ENCODE results near the gene TSPAN14. TPM values are rescaled to one million over a fixed set of nuclear protein-coding genes. Genes with fewer than 3 reads are reported as not detected.

The TSPAN14 gene
- total RNA-seq, 4 donors from 2014 or later = 17.9 to 50.5 (median 38.4) TPM

DNA sequence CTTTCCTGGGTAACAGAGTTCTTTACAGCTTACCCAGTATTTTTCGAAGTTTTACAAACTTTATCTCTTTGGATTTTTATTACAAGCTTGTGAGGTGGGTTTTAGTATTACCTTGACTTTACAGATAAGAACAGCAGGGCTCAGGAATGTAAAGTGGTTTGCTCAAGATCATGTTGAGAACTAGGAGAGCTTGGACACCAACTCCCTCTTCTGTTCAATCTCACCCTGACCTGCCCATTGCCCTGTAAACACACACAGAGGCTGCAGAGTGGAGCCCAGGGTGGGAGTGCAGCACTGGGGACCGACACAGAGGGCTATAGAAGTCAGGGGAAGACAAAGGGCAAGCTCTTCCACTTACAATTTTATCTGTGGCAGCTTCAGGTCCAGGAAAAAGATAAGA lies 4.6 kb upstream of the TSPAN14 start:
- no peaks in the 10 kb centered on the region for H3K36me3 ChIP-seq
- WGBS = 90% methylated on average over 2 of the region's 2 CpGs
- intact Hi-C loops (cut with DNase I) = no loop called here
- no peaks in the 10 kb centered on the region for H3K27me3 ChIP-seq
- H3K27ac ChIP-seq (replicated peaks in 1 of 4) = no peak overlapping the region
- H3K9me3 ChIP-seq = no peaks in the 10 kb centered on the region
- no peak for DNase-seq (ENCODE audit: extremely low spot score)
- no peak overlapping the region for H3K4me3 ChIP-seq
- TF ChIP-seq POLR2A (IDR thresholded peaks at IDR 0.05; ENCODE audit: low read depth) = no peak
- no peak for TF ChIP-seq POLR2AphosphoS5 (IDR thresholded peaks at IDR 0.05)
- TF ChIP-seq, protein P1, sequence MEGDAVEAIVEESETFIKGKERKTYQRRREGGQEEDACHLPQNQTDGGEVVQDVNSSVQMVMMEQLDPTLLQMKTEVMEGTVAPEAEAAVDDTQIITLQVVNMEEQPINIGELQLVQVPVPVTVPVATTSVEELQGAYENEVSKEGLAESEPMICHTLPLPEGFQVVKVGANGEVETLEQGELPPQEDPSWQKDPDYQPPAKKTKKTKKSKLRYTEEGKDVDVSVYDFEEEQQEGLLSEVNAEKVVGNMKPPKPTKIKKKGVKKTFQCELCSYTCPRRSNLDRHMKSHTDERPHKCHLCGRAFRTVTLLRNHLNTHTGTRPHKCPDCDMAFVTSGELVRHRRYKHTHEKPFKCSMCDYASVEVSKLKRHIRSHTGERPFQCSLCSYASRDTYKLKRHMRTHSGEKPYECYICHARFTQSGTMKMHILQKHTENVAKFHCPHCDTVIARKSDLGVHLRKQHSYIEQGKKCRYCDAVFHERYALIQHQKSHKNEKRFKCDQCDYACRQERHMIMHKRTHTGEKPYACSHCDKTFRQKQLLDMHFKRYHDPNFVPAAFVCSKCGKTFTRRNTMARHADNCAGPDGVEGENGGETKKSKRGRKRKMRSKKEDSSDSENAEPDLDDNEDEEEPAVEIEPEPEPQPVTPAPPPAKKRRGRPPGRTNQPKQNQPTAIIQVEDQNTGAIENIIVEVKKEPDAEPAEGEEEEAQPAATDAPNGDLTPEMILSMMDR (IDR thresholded peaks at IDR 0.05) = no peak
- no peak for TF ChIP-seq EP300 (IDR thresholded peaks at IDR 0.05)
- peaks cover 7 to 21% (median 13%) of the 10 kb centered on the region in 4 donors for H3K4me1 ChIP-seq

DNA sequence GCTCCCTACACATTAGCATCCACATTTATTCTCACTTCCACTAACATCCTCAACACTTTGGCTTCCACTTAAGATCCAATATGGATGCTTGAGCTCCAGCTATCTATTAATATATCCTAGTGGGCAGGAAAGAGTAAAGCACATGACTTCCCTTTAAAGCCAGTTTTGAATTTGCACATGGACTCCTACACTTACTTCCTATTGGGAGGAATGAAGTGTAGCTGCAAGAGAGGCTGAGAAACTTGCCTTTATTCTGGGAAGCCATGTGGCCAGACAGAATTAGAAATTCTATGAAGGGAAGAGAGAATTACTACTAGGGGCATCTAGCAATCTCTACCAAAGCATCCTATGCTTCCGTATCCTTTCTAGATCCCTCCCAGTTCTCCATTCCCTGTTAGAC lies 3.0 kb upstream of the TSPAN14 start:
- intact Hi-C loops (cut with DNase I) = no loop called here
- no peak for DNase-seq (ENCODE audit: extremely low spot score)
- Histone ChIP-seq H3K4me1 (peaks cover 16 to 26% (median 21%) of the 10 kb centered on the region in 4 donors), H3K9me3 (no peaks in the 10 kb centered on the region), H3K4me3 (no peak overlapping the region), H3K27me3 (no peaks in the 10 kb centered on the region), H3K27ac (replicated peaks in 1 of 4) (no peak overlapping the region), H3K36me3 (no peaks in the 10 kb centered on the region)
- 100% methylated on average over 1 of the region's 1 CpG for WGBS
- no peak for TF ChIP-seq POLR2AphosphoS5 (IDR thresholded peaks at IDR 0.05)
- no peak for TF ChIP-seq POLR2A (IDR thresholded peaks at IDR 0.05; ENCODE audit: low read depth)
- TF ChIP-seq EP300 (IDR thresholded peaks at IDR 0.05) = no peak
- TF ChIP-seq, protein P1 (IDR thresholded peaks at IDR 0.05) = no peak

DNA sequence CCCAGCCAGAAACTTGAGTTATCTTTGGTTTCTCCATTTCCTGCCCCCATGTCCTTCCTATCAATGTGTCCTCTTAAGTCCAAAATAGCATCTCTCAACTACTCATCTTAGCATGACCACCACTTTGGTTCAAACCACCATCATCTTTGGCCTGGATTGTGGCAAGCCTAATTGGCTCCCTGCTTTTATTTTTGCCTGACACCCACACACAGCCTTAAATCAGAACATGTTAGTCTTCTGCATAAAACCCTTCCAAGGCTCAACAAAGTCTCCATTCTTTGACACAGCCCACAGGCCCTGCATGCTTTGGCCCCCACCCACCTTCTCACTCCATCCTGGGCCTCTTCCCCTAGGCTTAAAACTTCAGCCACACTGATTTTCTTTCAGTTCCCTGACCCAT lies 2.0 kb upstream of the TSPAN14 start:
- Histone ChIP-seq H3K4me3 (no peak overlapping the region), H3K27ac (replicated peaks in 1 of 4) (peak overlapping the region in 2 of 4 donors; percentile 16 to 91), H3K36me3 (no peaks in the 10 kb centered on the region), H3K9me3 (no peaks in the 10 kb centered on the region), H3K27me3 (no peaks in the 10 kb centered on the region), H3K4me1 (peaks cover 22 to 35% (median 29%) of the 10 kb centered on the region in 4 donors)
- intact Hi-C loops (cut with DNase I) = no loop called here
- no peak for DNase-seq (ENCODE audit: extremely low spot score)
- TF ChIP-seq POLR2A (IDR thresholded peaks at IDR 0.05; ENCODE audit: low read depth) = no peak

DNA sequence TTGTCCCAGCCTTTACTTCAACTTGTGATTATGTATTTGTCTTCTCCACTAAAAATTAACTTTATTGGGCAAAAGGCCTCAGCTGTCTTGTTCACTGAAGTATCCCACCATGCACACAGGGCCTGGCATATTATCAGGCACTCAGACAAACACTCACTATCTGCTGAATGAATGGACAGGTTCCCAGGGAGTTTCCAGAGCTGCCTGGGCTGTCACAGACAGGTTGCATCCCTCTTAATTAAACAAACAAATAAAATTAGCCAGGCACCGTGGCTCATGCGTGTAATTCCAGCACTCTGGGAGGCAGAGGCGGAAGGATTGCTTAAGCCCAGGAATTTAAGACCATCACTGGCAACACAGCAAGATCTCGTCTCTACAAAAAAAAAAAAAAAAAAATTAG lies 1.5 kb upstream of the TSPAN14 start:
- H3K4me3 ChIP-seq = no peak overlapping the region
- H3K27ac ChIP-seq (replicated peaks in 1 of 4) = peak overlapping the region in 2 of 4 donors; percentile 88 to 91
- no peaks in the 10 kb centered on the region for H3K36me3 ChIP-seq
- 88% methylated on average over 4 of the region's 4 CpGs for WGBS
- H3K27me3 ChIP-seq = no peaks in the 10 kb centered on the region
- no peak for DNase-seq (ENCODE audit: extremely low spot score)
- intact Hi-C loops (cut with DNase I) = no loop called here
- no peaks in the 10 kb centered on the region for H3K9me3 ChIP-seq
- TF ChIP-seq POLR2AphosphoS5 (IDR thresholded peaks at IDR 0.05) = no peak
- TF ChIP-seq, protein P1 (IDR thresholded peaks at IDR 0.05) = no peak
- TF ChIP-seq EP300 (IDR thresholded peaks at IDR 0.05) = no peak
- no peak for TF ChIP-seq POLR2A (IDR thresholded peaks at IDR 0.05; ENCODE audit: low read depth)
- peaks cover 28 to 40% (median 34%) of the 10 kb centered on the region in 4 donors for H3K4me1 ChIP-seq

DNA sequence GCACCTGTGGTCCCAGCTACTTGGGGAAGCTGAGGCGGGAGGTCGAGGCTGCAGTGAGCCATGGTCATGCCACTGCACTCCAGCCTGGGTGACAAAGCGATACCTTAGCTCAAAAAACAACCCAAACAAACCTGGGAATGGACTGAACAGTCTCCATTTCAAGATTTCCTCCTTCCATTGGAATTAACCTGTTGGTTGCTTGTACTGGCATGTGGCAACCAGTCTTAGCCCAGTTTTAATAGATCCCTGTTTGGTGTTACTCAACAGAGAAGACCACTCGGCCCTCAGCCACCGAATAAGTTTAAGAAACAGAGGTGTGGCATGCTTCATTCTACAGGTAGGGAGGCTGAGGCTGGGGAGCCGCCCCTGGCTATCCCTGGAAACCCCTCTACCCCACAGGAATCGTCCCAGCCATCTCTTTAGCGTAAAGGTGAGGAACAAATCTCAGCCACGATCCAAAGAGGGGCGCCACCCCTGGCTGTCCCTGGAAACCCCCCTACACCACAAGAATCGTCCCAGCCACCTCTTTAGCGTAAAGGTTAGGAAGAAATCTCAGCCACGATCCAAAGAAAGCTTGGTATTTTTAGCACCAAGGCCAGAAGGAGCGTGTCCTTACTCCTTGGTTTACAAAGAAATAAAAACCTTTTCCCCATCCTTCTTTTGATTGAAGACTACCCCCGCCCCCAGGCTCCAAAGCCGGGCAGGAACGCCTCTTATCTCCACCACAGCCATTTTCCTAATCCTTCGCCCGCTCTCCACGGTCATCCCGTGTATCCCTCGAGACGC lies 861 bp upstream of the TSPAN14 start:
- H3K4me3 ChIP-seq = peak overlapping the region; percentile 42 to 99 (median 68)
- TF ChIP-seq POLR2AphosphoS5 (IDR thresholded peaks at IDR 0.05) (no peak), POLR2A (IDR thresholded peaks at IDR 0.05; ENCODE audit: low read depth) (no peak), EP300 (IDR thresholded peaks at IDR 0.05) (no peak)
- TF ChIP-seq, protein P1 (IDR thresholded peaks at IDR 0.05) = no peak
- WGBS = 27% methylated on average over 23 of the region's 23 CpGs
- intact Hi-C loops (cut with DNase I) = no loop called here
- no peaks in the 10 kb centered on the region for H3K36me3 ChIP-seq
- peak overlapping the region; percentile 86 to 99 (median 90) for H3K27ac ChIP-seq (replicated peaks in 1 of 4)
- no peak for DNase-seq (ENCODE audit: extremely low spot score)
- H3K27me3 ChIP-seq = no peaks in the 10 kb centered on the region
- no peaks in the 10 kb centered on the region for H3K9me3 ChIP-seq
- H3K4me1 ChIP-seq = peaks cover 34 to 46% (median 40%) of the 10 kb centered on the region in 4 donors

Data from esophagus muscularis mucosa (tissue), 4 donors.